ENCODE results near the gene MAGI1.
"Not testable (repeated sequence)": the region's sequence is repeated elsewhere in the genome, so short reads cannot be mapped to it uniquely, and the experiment has no call there.

Gene MAGI1

GRCh38 chr3:65751123-65751700 lies 287.5 kb downstream of the MAGI1 start:
- DNase-seq (ENCODE audit: low read depth in 2 of 2) = no peak

- DNase-seq (ENCODE audit: low read depth in 2 of 2) = no peak
Observed at GRCh38 chr3:65749066-65749465, 289.7 kb downstream of the MAGI1 start.

GRCh38 chr3:65748326-65748725 lies 290.4 kb downstream of the MAGI1 start:
- DNase-seq (ENCODE audit: low read depth in 2 of 2) = no peak

GRCh38 chr3:65746848-65747247 lies 291.9 kb downstream of the MAGI1 start:
- DNase-seq (ENCODE audit: low read depth in 2 of 2) = no peak

- DNase-seq (ENCODE audit: low read depth in 2 of 2) = no peak
Observed at GRCh38 chr3:65745306-65745705, 293.4 kb downstream of the MAGI1 start.

- DNase-seq (ENCODE audit: low read depth in 2 of 2) = no peak
Observed at GRCh38 chr3:65742914-65743313, 295.8 kb downstream of the MAGI1 start.

- DNase-seq (ENCODE audit: low read depth in 2 of 2) = no peak
Observed at GRCh38 chr3:65741540-65741939, 297.2 kb downstream of the MAGI1 start.

- DNase-seq (ENCODE audit: low read depth in 2 of 2) = no peak
Observed at GRCh38 chr3:65739901-65740541, 298.7 kb downstream of the MAGI1 start.

GRCh38 chr3:65734792-65735191 lies 303.9 kb downstream of the MAGI1 start:
- DNase-seq (ENCODE audit: low read depth in 2 of 2) = no peak

GRCh38 chr3:65734382-65734781 lies 304.3 kb downstream of the MAGI1 start:
- no peak for DNase-seq (ENCODE audit: low read depth in 2 of 2)

- no peak for DNase-seq (ENCODE audit: low read depth in 2 of 2)
Observed at GRCh38 chr3:65733459-65733858, 305.3 kb downstream of the MAGI1 start.

GRCh38 chr3:65732051-65732935 lies 306.4 kb downstream of the MAGI1 start:
- no peak for DNase-seq (ENCODE audit: low read depth in 2 of 2)

- DNase-seq (ENCODE audit: low read depth in 2 of 2) = no peak
Observed at GRCh38 chr3:65730449-65730848, 308.3 kb downstream of the MAGI1 start.

- no peak for DNase-seq (ENCODE audit: low read depth in 2 of 2)
Observed at GRCh38 chr3:65729973-65730372, 308.7 kb downstream of the MAGI1 start.

- DNase-seq (ENCODE audit: low read depth in 2 of 2) = no peak
Observed at GRCh38 chr3:65729555-65729954, 309.2 kb downstream of the MAGI1 start.

- no peak for DNase-seq (ENCODE audit: low read depth in 2 of 2)
Observed at GRCh38 chr3:65728138-65728537, 310.6 kb downstream of the MAGI1 start.

GRCh38 chr3:65723985-65724384 lies 314.7 kb downstream of the MAGI1 start:
- DNase-seq (ENCODE audit: low read depth in 2 of 2) = no peak

- DNase-seq (ENCODE audit: low read depth in 2 of 2) = no peak
Observed at GRCh38 chr3:65723011-65723410, 315.7 kb downstream of the MAGI1 start.

- DNase-seq (ENCODE audit: low read depth in 2 of 2) = no peak
Observed at GRCh38 chr3:65720989-65721737, 317.6 kb downstream of the MAGI1 start.

GRCh38 chr3:65719639-65720038 lies 319.1 kb downstream of the MAGI1 start:
- not testable (repeated sequence) for DNase-seq (ENCODE audit: low read depth in 2 of 2)

- no peak for DNase-seq (ENCODE audit: low read depth in 2 of 2)
Observed at GRCh38 chr3:65717676-65718346, 320.9 kb downstream of the MAGI1 start.

Measured in stimulated activated CD8-positive, alpha-beta memory T cell treated with anti-CD3 and anti-CD28 coated beads, Interleukin-15, amount 100 ng/mL, for 48 hours (primary cell).